CD4-positive, alpha-beta T cell treated with Interleukin-6 for 4 hours (primary cell): Measurements from ENCODE around the gene STN1.

Source experiments
- DNase-seq: peaks from one replicate; pipeline ENCODE4 v3.0.0-alpha.2; 2020; ENCODE audit warnings: mixed read lengths

STN1 gene

DNA sequence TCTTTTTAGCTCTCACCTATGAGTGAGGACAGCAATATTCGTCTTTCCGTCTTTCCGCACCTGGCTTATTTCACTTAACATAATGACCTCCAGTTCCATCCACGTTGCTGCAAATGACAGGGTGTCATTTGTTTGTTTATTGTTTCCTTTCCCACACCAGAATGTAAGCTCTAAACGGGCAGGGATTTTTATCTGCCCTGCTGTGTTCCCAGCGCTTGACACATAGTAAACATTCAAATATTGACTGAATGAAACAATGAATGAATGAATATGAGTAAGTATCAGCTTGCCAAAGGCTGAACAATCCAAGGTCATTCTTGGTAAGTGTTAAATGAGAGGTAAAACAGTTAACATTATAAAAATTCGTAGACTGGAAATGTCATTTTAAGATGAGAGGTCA is 75.4 kb downstream of the STN1 start:
- no peak for DNase-seq

DNA sequence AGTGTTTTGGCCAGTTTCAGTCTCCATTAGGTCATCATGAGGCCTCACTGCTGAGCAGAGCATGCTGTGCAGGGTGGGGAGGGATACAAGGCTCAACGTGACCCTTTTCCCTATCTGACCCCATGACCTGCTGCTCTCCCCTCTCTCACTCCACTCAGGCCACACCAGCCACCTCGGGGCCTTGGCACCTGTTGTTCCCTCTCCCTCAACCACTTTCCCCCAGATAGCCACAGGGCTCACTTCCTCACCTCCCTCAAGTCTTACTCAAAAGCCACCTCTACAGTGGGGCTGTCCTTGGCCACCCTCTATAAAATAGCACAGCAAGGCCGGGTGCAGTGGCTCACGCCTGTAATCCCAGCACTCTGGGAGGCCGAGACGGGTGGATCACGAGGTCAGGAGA is 76.5 kb downstream of the STN1 start:
- no peak for DNase-seq

DNA sequence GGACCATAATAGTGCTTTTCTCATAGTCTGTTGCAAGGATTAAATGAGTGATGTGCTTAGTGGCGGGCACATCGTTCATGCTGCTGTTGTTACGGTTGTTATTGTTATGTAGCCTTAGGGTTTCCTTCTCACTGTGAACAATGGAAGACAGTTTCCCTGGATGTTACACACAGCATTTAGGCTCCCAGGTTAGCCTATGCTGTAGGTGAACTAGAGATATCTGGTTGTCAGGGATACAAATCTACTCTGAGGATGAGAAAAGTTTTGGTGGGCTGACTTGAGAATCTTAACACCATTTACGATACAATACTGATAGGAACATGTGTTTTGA is 77.3 kb downstream of the STN1 start:
- DNase-seq: no peak

DNA sequence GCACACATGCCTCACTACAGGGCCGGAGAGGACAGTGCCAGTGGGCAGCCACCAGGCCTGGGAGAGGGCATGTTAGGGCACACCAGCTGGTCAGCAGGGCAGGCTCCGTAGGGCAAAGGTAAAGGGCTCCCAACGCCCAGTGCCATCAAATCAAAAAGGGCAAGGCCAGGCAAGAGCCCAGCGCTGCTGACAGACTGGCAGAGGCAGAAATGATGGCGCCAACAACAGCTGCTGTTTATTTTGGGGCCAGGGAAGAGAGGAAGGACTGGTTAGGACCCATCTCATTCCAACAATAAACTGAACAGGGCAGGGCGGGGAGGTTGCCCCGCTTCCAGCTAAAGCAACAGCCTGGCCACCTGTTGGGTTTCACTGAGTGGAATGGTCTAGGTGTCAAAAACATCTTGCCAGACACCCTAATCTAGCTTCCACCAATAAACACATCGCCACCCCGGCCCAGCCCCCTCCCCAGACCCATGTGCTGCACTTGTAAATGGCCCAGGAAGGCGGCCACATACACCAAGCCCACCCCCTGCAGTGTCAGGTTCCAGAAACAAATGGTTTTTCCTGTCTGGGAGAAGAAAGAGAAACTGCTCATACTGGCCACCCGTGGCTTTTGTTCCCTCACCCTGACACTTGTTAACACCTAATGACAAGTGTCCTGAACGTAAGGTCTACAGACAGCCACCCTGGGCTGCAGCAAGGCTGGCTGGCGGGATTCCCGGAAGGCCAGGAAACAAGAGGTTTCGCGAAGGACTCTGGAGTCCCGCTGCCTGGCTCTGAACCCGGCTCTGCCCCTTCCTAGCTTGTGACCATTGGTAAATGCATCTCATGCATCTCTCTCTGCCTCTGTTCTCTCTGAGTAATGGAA is 77.9 kb downstream of the STN1 start:
- DNase-seq: no peak

DNA sequence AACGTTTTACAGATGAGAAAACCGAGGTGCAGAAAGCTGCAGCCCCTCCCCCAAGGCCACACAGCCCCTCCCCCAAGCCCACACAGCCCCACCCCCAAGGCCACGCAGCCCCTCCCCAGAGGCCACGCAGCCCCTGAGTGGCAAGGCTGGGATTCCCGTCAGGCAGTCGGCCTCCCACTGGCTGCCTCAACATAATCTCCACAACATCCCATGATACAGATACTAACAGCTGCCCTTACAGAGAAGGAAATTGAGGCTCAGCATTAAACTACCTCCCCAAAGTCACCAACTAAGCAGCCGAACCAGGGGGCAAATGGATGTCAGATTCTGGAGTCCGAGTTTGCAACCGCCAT is 78.5 kb downstream of the STN1 start:
- DNase-seq: no peak

DNA sequence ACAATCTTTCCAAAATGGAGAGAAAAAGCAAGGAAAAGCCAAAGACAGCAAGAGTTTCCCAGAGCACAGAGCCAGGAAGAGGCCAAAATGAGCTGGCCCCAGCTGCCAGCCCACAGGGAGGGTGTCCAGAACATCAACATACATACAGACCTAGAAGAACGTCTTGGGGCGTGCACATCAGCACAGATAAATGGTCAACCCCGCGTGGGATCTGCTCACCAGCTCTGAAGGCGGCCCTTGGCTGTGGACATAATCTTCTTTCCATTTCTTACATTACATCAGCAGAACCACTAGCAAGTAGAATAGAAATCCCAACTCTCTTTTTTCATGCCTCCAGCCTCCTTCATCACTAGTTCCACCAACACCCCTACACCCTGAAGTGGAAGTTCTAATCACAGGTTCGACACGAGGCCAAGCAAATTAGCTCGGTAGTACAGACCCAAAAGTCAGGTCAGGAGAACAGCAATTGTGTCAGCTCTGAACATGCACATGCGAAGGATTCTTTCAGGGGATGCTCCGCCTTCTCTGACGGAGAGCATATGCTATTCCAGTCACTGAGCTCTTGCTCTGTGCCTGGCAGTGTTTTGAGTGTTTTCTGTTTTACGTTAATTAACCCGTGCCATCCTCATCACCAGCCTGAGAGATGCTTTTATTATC is 79.0 kb downstream of the STN1 start:
- no peak for DNase-seq

DNA sequence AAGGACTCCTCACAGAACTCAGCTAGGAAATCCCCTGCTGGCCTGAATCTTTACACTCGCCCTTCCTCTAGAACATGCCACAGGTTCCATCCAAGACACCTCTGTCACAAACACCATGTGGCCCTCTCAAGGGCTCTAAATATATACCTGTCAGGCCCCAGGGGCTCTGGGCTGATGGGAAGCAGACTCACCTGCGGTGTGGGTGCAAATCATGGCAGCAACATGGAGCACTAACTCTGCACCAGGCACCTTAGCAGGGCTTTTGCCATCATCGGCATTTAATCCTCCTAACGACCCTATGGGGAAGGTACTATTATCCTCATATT is 80.0 kb downstream of the STN1 start:
- DNase-seq: no peak

DNA sequence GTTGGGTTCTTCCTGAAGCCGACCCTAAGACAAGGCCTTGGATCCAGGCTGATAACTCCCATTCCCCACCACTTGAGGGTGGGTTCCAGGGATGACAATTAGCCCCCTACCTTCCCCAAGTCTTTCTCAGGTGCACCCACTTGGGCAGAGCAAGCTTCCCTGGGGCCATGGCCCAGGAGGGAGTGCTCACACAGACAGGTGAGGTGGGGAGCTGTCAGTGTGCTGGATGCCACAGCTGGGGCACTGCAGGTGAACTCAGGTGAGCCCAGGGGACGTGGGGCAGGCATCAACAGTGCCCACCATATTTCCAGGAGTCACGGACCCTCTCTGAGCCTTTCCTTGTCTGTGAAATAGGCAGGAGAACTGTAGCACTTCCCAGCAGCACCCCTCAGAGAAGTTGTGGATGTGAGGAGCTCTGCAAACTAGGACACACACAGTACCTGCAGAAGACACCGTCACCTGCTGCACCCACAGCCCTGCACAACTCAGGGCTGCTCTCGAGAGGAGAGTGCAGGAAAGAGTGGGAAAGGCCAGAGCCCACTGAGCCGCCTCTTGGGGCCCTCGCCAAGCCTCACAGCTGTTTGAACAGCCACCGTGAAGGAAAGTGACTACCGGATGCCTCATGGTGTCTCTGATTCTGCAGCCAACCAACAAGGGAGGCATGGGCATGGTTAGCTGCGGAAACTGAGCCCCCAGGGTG is 80.5 kb downstream of the STN1 start:
- DNase-seq: no peak

DNA sequence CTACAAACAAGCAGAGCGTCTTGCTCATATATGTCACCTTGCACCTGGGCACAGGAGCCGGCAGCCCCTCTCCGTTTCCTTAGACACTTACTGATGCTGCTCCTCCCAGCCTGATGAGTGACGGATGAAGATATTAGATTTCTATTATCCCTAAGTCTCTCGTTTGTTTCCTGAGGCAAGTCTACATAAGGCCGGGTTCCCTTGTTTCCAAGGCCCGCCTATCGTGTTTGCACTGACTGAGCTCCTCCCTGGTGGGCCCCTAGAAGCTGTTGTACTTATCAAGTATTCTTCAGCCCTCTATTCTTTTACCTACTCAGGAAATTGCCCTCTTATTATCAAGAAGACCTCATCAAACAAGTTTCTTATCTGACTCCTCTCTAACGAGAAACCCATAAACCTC is 81.1 kb downstream of the STN1 start:
- no peak for DNase-seq

DNA sequence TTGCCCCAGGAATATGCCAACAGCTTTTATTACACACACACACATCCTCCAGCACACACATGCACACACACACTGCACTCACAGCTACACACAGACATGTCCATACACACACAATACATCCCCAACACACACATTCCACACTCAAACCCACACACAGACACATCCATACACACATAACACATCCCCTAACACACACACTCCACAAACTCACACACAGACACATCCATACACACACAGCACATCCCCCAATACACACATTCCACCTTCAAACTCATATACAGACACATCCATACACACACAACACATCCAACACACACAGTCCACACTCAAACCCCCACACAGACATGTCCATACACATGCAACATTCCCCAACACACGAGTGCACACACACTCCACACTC is 81.7 kb downstream of the STN1 start:
- DNase-seq: no peak

DNA sequence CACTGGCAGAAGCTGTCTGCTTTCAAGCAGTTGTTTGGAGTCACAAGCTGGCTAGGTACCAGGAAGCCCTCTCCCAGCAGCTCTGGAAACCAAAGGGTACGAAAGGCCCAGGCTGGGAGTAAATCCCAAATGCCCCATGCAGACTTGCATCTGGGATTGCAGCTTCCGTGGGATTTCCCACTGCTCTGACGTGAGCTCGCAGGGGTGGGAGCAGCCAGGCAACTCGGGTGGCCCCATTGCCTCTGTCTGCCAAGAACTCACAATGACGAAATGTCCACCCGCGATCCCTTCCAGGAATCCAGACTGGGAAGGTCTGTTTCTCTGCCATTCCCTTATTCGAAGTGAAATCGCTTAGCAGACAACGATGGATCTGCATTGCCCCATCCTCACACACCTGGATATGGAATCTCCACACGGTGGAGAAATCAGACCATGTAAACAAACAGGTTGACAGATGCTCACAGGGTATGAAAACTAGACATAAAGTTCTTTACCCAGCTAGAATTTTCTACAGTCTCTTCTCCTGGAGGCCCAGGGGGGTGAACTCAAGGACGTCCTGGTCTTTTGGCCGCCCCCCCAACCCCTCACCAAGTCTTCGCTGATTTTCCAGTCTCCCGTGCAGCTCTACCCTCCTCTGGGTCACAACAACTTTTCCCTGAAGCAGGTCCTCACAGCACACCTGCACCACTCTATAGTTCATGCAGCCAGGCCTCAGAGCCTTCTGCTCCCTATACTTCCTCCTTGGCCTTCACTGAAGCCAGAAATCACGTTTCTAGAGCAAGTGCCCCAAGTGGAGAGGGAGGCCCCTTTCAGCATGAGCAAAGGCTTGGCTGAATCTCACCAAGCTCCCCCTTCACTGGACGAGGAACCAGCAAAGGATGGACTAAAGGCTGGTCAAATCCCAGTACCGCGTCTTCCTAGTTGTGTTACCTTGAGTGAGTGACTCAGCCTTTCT is 82.6 kb downstream of the STN1 start:
- no peak for DNase-seq

DNA sequence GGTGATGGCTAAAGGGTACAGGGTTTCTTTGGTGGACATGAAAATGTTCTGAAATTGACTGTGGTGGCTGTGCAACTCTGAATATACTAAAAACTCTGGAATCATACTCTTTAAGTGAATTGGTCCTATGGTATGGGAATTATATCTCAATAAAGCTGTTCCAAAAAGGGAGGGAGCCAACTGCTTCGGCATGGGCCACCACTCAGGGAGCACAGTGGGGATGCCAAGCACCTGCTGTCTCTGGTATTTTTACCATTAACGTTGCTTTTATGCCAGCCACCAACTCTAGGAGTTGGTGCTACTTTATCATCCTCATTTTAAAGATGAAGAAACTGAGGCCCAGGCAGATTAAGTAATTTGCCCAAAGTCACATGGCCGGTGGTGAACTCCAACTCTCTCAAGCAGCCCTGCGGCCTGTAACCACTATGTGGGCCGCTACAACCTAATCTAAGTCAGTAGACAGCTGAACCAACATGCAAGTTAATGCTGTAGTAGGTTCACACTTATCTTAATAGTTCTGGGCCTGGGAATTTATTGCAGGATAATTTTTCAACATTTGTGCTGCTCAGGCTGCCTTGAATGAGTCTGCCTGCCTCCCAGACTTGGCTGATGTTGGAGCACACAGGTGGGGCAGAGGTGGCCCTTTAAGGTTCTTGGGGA is 83.4 kb downstream of the STN1 start:
- no peak for DNase-seq

DNA sequence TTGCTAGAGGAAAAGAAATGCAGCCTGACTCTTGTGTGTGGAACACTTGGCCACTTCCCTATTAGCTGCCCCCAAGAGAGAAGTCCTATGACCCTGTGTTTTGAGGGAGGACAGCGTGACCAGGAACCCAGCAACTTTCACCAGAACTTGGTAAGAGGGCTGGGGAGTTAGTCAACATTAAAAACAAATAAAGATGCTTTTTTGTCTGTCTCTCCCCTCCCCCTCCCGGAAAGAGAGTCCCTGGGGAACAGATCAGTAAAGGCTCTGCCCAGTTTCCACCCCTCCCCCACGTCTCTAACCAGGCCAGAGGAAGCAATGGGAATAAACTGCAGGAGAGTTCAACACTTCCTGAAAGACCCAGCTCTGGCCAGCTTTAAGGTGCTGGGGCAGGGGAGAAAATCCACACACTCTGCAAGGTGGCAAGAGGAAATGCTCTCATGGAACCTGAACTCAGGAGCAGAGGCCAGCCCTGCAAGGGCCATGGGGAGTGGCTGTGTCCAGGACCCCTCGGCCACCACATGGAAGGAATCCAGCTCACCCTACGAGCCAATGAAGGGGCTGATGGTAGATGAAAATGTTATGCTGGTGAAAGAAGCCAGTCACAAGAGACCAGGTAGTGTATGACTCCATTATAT is 84.1 kb downstream of the STN1 start:
- DNase-seq: no peak

DNA sequence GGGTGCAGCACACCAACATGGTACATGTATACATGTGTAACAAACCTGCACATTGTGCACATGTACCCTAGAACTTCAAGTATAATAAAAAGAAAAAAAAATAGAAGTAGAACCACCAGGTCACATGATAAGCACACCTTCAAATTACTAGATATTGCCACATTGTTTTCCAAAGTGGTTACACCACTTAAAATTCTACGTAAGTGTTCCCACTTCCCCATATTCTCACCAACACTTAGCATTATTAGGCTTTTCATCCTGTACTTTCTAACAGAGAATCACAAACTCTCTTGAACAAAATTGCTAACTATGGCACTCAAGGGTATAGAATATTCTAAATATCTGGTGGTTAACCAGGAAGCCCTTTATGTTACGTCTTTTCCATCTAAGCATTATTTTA is 85.2 kb downstream of the STN1 start:
- no peak for DNase-seq
